GM10266 (cell line): ENCODE data around the gene DCUN1D3.

Experiments
- DNase-seq: peaks from one replicate; pipeline ENCODE4 v3.0.0; 2012; ENCODE audit errors: extremely low spot score
- TF ChIP-seq, protein P1 (sequence below): IDR thresholded peaks from 2 replicates; pipeline ENCODE4 v1.5.1; 2012; ENCODE audit warnings: mild to moderate bottlenecking, low read depth; ENCODE audit not compliant: control insufficient read depth, insufficient read depth; ENCODE audit errors: missing control alignments

Gene DCUN1D3

DNA sequence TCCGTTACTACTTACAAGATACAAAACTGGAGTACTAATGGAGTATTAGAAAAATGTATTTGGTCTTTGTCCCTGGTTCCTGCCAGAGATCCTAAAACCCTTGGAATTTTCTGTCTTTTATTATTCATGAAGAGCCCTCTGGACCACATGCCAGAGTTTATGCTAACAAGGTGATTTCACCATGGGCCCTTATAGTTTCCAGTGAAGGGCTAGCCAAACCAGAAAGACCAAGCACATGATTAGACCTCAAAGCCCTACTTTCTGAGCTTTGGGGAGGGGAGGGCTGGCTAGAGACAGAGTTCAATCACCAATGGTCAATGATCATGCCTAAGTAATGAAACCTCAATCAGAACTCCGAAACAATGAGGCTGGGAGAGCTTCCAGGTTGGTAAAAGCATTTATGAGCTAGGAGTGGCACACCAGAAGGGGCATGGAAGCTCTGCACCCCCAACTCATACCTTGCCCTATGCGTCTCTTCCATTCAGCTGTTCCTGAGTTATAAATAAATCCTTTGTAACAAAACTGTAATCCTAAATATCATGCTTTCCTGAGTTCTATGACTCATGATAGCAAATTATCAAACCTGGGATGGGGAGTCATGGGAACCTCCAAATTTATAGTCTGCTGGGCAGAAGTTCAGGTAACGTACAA, 10.4 kb downstream of the DCUN1D3 start:
- no peak for DNase-seq
- TF ChIP-seq, protein P1, sequence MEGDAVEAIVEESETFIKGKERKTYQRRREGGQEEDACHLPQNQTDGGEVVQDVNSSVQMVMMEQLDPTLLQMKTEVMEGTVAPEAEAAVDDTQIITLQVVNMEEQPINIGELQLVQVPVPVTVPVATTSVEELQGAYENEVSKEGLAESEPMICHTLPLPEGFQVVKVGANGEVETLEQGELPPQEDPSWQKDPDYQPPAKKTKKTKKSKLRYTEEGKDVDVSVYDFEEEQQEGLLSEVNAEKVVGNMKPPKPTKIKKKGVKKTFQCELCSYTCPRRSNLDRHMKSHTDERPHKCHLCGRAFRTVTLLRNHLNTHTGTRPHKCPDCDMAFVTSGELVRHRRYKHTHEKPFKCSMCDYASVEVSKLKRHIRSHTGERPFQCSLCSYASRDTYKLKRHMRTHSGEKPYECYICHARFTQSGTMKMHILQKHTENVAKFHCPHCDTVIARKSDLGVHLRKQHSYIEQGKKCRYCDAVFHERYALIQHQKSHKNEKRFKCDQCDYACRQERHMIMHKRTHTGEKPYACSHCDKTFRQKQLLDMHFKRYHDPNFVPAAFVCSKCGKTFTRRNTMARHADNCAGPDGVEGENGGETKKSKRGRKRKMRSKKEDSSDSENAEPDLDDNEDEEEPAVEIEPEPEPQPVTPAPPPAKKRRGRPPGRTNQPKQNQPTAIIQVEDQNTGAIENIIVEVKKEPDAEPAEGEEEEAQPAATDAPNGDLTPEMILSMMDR: no peak

GRCh38 chr16:20887207-20887606, 13.0 kb downstream of the DCUN1D3 start:
- TF ChIP-seq, protein P1: no peak
- no peak for DNase-seq

DNA sequence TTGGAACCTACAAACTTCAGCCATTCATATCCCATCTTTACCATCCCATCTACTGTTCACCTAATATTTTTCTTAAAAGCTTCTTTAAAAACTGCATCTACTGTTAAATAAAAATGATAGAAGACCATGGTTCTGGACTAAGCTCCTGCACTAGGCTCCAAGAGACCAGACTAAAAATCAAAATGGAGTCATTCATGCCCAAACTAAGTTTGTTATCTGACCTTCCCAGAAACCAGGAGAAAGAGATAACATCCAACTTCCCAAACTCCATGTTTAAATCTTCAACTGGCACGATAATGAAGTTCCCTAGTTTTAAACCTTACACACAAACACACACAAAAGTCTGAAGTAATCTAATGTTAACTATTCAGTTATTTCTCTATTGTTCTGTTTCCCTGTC, 13.8 kb downstream of the DCUN1D3 start:
- DNase-seq: no peak
- TF ChIP-seq, protein P1: no peak

DNA sequence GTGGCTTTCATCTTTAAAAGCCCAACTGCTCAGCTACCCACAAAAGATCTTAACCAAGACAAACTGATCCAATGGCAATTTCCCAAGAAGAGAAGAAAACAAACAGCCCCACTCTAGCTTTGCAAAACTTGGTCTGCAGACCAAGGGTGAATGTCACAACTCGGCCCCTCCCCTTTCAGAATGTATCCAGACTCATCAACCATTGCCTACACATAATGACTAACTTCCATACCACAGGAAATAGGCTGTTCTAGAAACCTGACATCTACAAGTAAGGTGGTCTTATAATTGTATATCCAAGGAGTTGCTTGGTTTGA, 16.0 kb downstream of the DCUN1D3 start:
- TF ChIP-seq, protein P1: no peak
- DNase-seq: no peak

DNA sequence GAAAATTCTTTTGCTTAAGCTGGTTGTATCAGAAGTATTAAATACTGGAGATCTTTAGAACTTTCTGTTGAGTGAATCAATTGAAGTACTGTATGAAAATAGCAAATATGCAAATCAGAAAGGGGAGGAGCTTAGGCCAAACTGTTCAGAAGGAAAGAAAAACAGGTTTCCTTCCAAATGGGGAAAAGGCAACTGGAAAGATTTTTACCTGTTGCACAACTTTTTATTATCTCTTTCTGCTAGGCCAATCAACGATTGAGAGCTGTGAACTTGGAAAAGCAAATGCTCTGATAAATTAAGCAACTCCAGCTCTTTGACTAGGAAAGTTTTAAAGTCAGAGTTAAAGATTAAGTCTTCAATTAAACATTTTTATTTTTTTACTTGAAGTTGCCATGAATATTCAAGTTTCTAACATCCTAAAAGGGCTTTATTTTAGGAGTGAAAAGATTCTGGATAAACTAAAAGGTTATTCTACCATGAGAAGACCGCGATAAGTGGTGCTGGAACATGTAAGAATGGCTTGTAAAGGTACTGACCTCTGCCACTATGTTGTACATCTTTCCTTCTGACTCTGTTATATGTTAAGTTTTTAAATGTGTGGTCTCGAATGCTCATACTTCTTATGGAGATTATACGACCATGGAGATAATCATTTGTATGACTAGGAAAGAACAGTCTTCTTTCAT, 16.5 kb downstream of the DCUN1D3 start:
- TF ChIP-seq, protein P1: no peak
- no peak for DNase-seq

- TF ChIP-seq, protein P1: no peak
- no peak for DNase-seq
Measured at GRCh38 chr16:20881503-20881878, 18.7 kb downstream of the DCUN1D3 start.

- no peak for DNase-seq
- TF ChIP-seq, protein P1: no peak
Measured at GRCh38 chr16:20880867-20881502, 19.2 kb downstream of the DCUN1D3 start.
